Activated CD4-positive, CD25-positive, alpha-beta regulatory T cell treated with anti-CD3 and anti-CD28 coated beads, Interleukin-2, amount 50 U/mL, for 16 hours (primary cell): ENCODE data around the gene PEBP1.
"Not testable (repeated sequence)": the region's sequence is repeated elsewhere in the genome, so short reads cannot be mapped to it uniquely, and the experiment has no call there.

Experiments
- DNase-seq: peaks from one replicate; pipeline ENCODE4 v3.0.0-alpha.2; 2020; ENCODE audit warnings: low read depth, low spot score

Gene PEBP1

DNA sequence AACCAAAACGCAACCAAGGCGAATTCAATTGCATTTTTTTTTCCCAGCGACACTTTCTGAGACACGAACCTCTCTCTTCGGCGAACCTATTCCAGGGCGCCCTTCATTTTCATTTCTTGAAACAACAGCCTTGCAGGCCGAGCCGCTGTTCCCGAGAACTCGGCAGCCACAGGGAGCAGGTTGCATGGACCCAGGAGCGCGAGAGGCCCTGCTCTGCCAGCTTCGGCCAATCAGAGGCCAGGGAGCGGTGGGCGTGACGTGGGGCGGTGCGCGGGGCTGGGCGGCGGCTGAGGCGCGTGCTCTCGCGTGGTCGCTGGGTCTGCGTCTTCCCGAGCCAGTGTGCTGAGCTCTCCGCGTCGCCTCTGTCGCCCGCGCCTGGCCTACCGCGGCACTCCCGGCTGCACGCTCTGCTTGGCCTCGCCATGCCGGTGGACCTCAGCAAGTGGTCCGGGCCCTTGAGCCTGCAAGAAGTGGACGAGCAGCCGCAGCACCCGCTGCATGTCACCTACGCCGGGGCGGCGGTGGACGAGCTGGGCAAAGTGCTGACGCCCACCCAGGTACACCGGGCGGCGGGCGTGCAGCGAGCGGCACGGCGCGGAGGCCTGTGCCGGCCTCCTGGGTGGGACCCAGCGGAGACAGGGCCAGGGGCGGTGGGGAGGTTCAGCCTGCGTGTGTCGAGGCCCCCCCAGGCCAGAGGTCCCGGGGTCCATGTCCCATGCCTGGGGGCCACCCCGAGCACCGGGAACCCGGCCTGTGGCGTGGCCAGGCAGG is at the start of gene PEBP1:
TSS of gene PEBP1 (plus strand) at position 337 of the 771 bp plus-strand sequence. CDS start at position 423, 86 bp downstream.
- DNase-seq, result peak; percentile 85

DNA sequence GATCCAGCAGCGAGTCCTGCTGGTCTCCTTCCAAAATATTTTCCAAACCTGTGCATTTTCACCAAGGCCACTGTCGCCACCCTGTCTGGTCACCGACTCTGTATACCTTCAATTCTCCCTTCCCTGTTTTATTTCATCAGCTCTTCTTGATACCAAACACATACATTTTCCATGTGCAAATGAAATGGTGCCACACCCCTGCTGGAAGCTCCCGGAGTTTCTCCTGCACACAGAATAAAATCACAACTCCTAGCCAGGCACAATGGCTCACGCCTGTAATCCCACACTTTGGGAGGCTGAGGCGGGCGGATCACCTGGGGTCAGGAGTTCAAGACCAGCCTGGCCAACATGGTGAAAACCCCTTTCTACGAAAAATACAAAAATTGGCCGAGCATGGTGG is 46.1 kb upstream of the PEBP1 start:
- no peak for DNase-seq

DNA sequence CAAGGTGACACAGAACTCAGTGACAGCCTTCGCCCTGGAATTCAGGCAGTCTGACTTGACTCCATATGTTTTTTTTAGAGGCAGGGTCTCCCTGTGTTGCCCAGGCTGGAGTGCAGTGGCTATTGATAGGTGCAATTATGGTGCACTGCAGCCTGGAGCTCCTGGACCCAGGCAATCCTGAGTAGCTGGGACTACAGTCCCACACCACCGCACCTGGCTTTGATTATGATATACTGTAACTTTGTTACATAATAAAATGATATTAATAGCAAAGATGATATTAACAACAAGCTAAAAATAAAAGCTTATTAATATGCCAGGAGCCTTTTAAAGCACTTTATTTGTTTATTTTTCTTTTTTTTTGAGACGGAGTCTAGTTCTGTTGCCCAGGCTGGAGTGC is 41.9 kb upstream of the PEBP1 start:
- DNase-seq, result no peak

DNA sequence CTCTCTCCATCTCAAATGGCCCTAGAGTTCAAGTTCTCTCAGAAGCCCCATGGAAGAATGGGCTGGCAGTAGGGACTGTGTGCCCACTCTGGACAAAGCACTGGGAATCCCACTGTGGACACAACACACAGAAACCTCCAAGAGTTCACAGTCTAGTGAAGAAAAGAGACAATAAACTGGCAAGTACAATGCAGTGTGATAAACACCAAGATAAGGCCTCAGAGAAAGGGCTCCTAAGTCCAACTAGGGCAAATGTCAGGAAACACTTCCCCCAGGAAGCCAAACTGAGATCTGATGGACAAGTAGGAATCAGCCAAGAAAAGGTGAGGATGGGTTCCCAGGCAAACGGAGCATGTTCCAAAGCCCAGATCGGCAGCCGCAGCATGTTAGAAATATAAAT is 37.5 kb upstream of the PEBP1 start:
- no peak for DNase-seq

DNA sequence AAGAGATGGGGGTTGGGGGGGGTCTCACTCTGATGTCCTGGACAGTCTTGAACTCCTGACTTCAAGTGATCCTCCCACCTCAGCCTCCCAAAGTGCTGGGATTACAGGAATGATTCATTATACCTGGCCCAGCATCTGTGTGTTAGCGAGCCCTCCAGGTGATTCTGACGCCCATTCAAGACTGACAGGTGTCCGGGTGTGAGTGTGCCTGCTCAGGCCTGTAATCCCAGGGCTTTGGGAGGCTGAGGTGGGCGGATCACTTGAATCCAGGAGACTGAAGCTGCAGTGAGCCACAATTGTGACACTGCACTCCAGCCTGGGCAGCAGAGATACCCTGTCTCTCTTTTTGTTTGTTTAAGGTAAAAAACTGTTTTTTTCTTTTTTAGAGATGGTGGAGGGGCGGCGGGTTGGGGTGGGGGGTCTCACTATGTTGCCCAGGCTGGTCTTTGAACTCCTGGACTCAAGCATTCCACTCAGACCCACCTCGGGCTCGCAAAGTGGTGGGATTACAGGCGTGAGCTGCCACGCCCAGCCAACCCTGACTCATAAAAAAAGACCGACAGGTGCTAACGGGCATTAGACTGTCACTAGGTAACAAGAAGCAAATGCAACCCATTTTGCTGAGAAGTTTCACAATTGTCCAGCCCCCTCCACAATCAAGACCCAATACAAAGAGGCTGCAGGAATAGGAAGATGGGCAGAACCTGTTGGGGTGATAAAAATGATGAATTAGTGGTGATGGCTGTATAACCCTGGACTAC is 36.8 kb upstream of the PEBP1 start:
- no peak for DNase-seq

DNA sequence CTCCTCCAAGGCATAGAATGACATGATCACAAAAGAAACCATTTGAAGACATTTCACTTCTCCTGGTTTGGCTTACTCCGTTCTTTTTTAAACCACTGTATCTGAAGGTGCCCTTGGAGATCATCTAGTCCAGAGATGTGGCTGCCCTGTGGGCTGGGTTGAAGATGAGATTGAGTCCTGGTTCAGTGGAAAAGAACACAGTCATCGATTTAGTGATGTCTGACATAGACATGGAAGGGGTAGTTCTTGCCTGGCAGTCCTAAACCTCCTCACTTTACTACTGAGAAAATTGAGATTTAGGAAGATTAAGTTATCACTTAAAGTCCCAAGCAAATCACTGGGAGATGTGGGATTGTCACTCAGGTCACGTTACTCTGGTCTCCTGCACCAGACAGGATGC is 34.9 kb upstream of the PEBP1 start:
- no peak for DNase-seq

DNA sequence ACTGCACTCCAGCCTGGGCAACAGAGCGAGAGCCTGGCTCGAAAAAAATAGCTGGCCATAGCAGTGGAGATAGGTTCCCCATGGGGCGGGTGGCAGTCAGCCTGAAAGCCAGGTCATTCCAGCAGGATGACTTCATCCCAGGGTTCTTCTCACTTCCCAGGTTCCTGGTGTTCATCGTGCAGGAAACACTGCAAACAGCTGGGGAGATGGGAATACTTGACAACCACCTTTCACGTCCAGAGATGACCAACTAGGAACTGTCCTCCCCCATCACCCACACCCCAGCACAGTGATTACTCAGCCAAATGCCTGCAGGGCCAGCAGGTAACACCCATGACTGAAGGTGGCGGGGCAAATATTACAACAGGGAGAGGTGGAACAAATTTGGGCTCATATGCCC is 33.9 kb upstream of the PEBP1 start:
- DNase-seq, result no peak

DNA sequence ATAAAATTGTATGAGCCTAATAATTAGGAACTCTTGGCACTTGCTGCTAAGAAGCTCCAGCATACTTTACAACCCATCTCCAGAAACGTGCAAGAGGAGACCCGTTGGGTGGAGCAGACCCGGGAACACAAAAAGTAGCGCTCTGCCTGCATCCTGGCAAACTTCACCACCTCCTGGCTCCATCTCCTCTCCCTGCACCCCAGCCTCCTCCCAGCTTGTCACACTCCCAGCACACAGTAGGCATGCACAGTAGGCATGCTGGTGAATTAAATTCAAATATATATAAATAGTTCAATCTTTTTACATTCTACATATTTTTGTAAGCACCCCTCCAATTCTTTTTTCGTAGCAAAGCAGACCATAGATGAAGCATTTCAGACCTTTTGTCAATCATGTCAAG is 33.3 kb upstream of the PEBP1 start:
- no peak for DNase-seq

DNA sequence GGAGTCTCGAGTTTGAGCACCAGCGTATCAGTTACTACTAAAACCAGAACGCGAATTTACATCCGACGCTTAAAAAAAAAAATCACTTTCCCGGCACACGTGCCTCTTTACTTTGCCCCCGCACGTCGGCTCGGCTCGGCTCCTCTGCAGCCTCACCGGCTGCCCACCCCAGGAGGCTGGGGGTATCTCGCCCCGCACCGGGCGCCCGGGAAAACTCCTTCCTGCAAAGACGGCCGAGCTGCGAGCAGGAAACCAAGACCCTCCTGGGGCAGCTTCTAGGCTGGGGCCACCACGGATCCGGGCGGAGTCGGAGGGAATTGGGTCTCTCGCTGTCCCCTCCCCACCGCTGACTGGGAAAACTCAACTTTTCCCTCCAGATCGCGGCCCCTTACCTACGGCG is 32.7 kb upstream of the PEBP1 start:
- DNase-seq, result no peak

DNA sequence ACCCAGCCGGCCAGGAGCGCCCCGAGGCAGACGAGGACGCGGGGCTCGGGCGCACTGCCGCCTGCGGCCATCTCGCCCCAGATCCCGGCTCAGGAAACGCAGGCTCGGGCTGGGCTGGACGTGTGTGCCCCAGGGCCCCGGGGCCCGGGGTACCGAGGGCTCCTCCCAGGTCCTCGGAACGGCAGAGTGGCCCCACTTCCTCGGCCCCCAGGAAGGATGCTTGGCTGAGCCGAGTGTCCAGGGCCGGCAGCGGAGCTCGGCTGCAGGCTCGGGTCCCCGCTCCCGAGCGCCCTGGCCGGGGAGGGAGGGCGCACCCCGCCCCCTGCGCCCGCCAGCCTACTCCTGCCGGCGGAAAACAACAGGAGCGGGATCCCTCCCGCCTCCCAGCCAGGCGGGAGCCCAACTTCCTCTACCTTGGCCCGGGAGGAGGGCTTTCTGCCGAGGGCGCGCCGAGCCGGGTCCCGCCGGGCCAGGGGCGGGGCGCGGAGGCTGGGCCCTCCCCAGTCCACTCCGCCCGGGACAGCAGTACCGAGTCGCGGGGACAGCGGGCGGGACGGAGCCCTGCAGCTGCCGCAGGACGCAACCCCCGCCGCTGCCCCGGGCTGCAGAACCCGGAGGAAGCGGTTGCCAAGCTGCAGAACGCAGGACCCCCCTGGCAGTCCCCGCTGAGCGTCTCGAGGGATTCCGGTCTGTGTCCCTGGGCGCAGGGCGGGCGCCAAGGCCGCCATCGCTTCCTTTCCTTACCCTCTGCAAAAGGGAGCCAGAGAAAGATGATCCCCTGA is 32.1 kb upstream of the PEBP1 start, which contains the start of gene VSIG10:
TSS of gene VSIG10 (minus strand) at position 411 of the 782 bp plus-strand sequence. CDS start at position 71, 340 bp downstream.
- no peak for DNase-seq

DNA sequence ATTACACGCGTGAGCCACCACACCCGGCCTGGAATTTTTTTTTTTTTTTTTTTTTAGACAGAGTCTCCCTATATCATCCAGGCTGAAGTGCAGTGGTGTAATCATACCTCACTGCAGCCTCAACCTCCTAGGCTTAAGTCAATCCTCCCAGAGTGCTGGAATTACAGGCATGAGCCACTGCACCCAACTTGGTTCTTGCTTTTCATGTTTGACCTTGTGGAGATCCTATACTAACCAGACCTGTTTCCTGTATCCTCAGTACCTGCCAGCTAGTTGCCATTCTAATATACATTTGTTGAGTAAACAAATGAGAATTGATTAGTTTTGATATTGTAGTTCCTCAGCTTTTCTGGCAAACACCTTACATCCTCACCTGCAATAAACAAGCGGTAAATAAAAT is 28.9 kb upstream of the PEBP1 start:
- no peak for DNase-seq

DNA sequence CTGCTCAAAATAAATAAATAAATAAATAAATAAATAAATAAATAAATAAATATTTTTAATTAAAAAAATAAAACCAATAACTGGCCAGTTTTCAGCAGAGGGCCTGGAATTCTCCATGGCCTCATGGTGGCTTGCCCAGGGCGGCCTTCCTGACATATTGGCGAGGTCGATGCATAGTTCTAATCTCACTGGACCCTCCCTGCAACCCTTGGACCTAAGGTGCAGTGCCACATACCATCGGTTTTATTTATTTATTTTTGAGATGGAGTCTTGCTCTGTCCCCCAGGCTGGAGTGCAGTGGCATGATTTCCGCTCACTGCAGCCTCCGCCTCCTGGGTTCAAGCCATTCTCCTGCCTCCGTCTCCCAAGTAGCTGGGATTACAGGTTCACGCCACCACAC is 28.2 kb upstream of the PEBP1 start:
- no peak for DNase-seq

DNA sequence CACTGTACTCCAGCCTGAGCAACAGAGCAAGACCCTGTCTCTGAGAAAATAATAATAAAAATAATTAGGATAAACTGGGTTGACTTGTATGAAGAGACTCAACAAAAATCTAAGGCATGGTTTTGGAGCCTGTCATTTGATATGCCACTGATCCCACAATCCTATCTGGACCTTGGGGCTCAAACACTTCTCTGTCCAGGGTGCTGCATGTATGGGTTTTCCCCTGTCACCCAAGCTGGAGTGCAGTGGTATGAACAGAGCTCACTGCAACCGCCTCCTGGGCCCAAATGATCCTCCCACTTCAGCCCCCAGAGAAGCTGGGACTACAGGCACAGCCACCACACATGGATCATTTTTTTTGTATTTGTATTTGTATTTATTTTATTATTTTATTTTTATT is 26.8 kb upstream of the PEBP1 start:
- DNase-seq, result no peak

DNA sequence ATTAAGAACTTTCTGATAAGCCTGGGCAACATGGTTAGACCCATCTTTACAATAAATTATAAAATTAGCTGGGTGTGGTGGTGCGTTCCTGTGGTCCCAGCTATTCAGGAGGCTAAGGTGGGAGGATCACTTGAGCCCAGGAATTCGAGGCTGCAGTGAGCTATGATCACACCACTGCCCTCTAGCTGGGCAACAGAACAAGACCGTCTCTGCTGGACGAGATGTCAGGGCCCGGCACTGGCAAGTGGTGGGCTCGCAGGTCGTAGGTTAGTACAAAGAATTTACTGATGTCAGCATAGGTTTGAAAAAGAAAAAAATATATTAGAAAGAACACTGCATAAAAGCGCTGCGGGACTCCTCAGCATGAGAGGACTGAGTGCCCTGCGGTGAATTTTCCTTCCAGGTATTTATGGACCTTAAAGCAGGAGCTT is 16.5 kb upstream of the PEBP1 start:
- no peak for DNase-seq

DNA sequence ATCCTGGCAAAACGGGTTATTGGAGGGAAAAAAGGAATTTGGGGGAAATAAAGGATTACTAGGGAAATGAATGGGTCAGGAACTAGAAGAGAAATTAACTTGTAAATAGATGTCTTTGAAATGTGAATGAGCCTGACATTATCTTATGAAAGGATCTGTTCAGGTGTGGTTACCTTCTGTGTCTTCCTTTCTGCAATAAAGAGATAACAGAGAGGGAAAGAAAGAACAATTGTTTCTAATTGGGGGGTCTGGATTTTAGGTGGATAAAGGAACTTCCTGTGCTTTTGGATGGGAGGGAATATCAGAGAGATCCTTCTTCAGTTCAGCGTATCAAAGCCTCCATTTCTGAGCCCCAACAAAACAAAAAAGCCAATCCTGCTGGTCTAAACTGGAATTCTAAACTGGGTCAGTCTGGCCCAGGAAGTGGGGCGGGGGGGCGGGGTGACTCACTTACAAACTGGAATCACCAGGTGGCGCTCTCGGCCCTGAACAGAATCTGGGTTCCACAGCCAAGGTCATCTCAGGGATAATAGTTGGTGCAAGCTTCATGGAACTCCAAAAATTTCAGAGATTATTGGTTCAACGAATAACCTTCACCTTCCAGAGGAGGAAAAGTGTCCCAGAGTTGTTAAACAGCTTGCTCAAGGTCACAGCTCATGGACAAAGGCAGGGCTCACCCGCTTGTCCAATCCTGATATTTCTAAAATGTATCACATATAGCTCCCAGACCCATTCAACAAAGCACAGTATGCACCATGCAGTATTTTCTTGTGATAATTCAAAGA is 15.2 kb upstream of the PEBP1 start:
- peak; percentile 23 for DNase-seq

DNA sequence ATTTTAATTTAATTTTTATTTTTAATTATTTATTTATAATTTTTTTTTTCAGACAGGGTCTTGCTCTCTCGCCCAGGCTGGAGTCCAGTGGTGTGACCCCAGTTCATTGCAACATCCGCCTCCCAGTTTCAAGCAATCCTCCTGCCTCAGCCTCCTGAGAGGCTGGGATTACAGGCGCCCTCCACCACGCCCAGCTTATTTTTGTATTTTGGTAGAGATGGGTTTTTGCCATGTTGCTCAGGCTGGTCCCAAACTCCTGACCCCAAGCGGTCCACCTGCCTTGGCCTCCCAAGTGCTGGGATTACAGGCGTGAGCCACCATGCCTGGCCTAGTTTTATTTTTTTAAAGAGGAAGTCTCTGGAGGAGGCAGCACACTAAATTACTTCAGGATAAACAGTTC is 13.7 kb upstream of the PEBP1 start:
- no peak for DNase-seq

DNA sequence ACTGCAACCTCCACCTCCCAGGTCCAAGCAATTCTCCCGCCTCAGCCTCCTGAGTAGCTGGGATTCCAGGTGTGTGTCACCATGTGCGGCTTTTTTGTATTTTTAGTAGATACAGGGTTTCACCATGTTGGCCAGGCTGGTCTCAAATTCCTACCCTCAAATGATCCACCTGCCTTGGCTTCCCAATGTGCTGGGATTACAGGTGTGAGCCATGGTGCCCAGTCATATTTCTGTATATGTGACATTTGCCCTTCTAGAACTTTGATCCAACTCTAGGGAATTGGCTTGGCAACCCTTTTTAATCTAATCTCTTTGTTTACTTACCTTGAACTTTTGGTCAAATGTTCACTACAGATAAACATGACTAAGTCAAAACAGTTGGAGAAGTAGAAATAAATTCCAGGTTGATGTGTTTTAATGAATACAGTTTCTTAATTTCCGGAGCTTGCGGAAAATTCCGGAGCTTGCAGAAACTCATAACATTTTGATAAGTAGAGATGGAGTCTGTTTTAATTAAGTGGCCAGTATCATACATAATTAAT is 11.5 kb upstream of the PEBP1 start:
- DNase-seq, result no peak

DNA sequence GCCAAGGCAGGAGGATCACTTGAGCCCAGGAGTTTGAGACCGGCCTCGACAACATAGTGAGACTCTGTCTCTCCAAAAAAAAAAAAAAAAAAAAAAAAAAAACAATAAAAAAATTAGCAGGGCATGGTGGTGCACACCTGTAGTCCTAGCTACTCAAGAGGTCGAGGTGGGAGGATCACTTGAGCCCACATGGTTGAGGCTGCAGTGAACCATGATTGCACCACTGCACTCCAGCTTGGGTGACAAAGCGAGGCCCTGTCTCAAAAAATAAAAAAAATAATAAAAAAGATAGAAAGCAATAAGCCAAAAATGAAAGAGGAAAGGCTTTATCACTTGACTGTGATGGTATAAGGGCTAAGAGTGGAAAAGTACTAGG is 10.2 kb upstream of the PEBP1 start:
- no peak for DNase-seq

DNA sequence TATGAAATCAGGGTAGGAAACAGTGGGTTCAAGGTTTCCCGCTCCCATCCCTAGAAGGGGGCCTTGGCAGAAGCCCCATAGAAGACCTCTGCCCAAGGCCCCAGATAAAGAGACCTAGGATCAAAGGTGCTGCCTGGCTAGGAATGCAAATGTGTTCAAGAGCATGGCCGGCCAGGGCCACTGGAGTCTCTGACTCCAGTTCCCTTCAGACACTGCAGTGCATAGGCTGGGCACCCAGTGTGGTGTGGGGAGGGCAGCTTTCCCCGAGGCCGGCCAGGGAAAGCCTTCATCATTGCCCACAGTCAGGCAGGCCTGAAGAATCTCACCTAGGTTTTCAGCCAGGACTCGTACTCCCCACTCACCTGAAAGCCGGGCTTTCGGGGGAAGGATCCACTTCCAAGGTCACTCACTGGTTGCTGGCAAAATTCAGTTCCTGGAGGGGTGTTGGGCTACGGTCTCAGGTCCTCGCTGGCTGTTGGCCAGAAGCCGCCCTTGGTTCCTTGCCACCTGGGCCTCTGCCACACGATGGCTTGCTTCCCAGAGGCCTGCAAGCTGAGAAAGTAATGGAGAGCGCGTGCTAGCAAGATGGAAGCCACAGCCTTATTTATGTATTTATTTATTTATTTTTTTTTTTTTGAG is 9.7 kb upstream of the PEBP1 start:
- DNase-seq, result no peak

DNA sequence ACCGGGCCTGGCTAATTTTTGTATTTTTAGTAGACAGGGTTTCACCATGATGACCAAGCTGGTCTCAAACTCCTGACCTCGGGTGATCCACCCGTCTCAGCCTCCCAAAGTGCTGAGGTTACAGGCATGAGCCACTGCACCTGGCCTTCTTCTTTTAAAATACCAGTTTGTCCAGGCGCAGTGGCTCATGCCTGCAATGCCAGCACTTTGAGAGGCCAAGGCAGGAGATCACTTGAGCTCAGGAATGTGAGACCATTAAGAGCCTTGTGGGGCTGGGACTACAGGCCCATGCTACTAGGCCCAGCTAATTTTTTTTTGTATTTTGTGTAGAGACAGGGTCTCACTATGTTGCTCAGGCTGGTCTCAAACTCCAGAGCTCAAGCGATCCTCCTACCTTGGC is 8.1 kb upstream of the PEBP1 start:
- no peak for DNase-seq

DNA sequence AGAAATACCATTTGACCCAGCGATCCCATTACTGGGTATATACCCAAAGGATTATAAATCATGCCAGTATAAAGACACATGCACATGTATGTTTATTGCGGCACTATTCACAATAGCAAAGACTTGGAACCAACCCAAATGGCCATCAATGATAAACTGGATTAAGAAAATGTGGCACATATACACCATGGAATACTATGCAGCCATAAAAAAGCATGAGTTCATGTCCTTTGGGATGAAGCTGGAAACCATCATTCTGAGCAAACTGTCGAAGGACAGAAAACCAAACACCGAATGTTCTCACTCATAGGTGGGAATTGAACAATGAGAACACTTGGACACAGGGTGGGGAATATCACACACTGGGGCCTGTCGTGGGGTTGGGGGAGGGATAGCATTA is 6.5 kb upstream of the PEBP1 start:
- not testable (repeated sequence) for DNase-seq
